Esophagus muscularis mucosa (tissue), 4 donors: ENCODE data around the gene FERMT2. TPM values are rescaled to one million over a fixed set of nuclear protein-coding genes. Genes with fewer than 3 reads are reported as not detected.

Experiments used
- DNase-seq: peaks from one replicate; pipeline ENCODE4 v3.0.0-alpha.2; 2017; ENCODE audit errors: extremely low spot score
- H3K27ac ChIP-seq, 4 donors: fragments of 200-600 bp; sonication (generic); replicated peaks in 1 of 4; 1 replicate in 3 of 4; 2 replicates in 1 of 4; pipeline ENCODE4 v1.5.1; 2016 to 2019; ENCODE audit warnings: mild to moderate bottlenecking in 1 of 4
- H3K27me3 ChIP-seq, 4 donors: fragments of 200-600 bp; sonication (generic); one replicate each; pipeline versions ENCODE4 v1.5.1 to v1.6.0; 2016 to 2019
- H3K36me3 ChIP-seq, 4 donors: fragments of 200-600 bp; sonication (generic); one replicate each; pipeline ENCODE4 v1.5.1; 2016 to 2019
- H3K4me1 ChIP-seq, 4 donors: fragments of 200-600 bp; sonication (generic); one replicate each; pipeline ENCODE4 v1.5.1; 2016 to 2019
- H3K4me3 ChIP-seq, 4 donors: fragments of 200-600 bp; sonication (generic); 1 replicate in 2 of 4; 2 replicates in 2 of 4; pipeline ENCODE4 v1.5.1; 2016 to 2019; ENCODE audit warnings: mild to moderate bottlenecking in 4 of 4, moderate library complexity in 1 of 4
- H3K9me3 ChIP-seq, 4 donors: fragments of 200-600 bp; sonication (generic); 1 replicate in 3 of 4; 2 replicates in 1 of 4; pipeline ENCODE4 v1.5.1; 2016 to 2019
- EP300 ChIP-seq: sonication (generic); formaldehyde crosslinking; IDR thresholded peaks from one replicate; pipeline ENCODE4 v1.6.1; 2017; ENCODE audit warnings: antibody characterized with exemption
- POLR2A ChIP-seq: fragments of 450-650 bp; IDR thresholded peaks from one replicate; pipeline ENCODE4 v1.6.1; 2017; ENCODE audit warnings: antibody characterized with exemption, moderate library complexity, mild to moderate bottlenecking, low read depth
- POLR2AphosphoS5 ChIP-seq, 2 donors: sonication (generic); formaldehyde crosslinking; IDR thresholded peaks; one replicate each; pipeline ENCODE4 v1.6.1; 2017; ENCODE audit warnings: antibody characterized with exemption in 2 of 2
- WGBS: methylation state at CpG from one replicate; pipeline ENCODE4 v1.1.5; 2018; 5-methylcytosine and 5-hydroxymethylcytosine counted together
- intact Hi-C: fragments of 100-400 bp; cut with DNase I; formaldehyde crosslinking; loops from one replicate; pipeline ENCODE4 v1.15.1; 2023
- total RNA-seq, 4 donors: library from RNA; depleted of rRNA; stranded (reverse); fragments of >200 nt; gene quantifications; one replicate each; pipeline versions ENCODE4 v1.1.0 to v1.2.1, GENCODE V29; 2016
- TF ChIP-seq, protein P1 (sequence below), 3 experiments: fragments of 200-600 bp in 2 of 3; fragments of 450-650 bp in 1 of 3; sonication (generic) in 2 of 3; IDR thresholded peaks; one replicate each; pipeline ENCODE4 v1.5.1; 2017 to 2019; ENCODE audit warnings: antibody characterized with exemption in 3 of 3, mild to moderate bottlenecking in 2 of 3, moderate library complexity in 1 of 3

Gene FERMT2
- total RNA-seq, 4 donors from 2014 or later: 293 to 397 (median 370) TPM

DNA sequence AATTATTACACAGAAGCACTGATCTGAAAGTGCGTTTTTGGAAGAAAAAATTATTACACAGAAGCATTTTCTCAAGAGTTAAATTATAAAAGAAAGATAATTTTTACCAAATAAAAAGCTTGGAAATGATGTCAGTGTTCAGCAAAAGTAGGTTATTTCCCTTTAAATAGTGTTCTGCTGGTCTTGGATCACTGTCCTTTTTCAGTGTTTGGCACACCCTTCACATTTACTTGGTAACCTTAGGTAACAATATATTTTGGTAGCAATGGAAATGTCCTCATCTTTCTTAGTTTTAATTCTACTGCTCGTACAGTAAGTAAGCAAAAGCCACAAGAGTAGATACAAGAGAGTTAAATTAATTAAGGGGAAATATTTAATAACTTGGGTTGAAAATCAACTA, 40.3 kb downstream of the FERMT2 start:
- peaks cover 39 to 94% (median 88%) of the 10 kb centered on the region in 4 donors for H3K4me1 ChIP-seq
- no peak overlapping the region for H3K4me3 ChIP-seq
- no peak for DNase-seq
- H3K36me3 ChIP-seq: peaks cover 0 to 20% (median 12%) of the 10 kb centered on the region in 4 donors
- TF ChIP-seq POLR2A (no peak), EP300 (no peak), POLR2AphosphoS5 (IDR thresholded peaks at IDR 0.05) (no peak)
- TF ChIP-seq, protein P1, sequence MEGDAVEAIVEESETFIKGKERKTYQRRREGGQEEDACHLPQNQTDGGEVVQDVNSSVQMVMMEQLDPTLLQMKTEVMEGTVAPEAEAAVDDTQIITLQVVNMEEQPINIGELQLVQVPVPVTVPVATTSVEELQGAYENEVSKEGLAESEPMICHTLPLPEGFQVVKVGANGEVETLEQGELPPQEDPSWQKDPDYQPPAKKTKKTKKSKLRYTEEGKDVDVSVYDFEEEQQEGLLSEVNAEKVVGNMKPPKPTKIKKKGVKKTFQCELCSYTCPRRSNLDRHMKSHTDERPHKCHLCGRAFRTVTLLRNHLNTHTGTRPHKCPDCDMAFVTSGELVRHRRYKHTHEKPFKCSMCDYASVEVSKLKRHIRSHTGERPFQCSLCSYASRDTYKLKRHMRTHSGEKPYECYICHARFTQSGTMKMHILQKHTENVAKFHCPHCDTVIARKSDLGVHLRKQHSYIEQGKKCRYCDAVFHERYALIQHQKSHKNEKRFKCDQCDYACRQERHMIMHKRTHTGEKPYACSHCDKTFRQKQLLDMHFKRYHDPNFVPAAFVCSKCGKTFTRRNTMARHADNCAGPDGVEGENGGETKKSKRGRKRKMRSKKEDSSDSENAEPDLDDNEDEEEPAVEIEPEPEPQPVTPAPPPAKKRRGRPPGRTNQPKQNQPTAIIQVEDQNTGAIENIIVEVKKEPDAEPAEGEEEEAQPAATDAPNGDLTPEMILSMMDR (IDR thresholded peaks at IDR 0.05): no peak
- 29% methylated on average over 2 of the region's 2 CpGs for WGBS
- H3K27ac ChIP-seq: peak overlapping the region; percentile 45 to 58 (median 49)
- no peaks in the 10 kb centered on the region for H3K27me3 ChIP-seq
- no peaks in the 10 kb centered on the region for H3K9me3 ChIP-seq
- intact Hi-C loops: no loop called here

DNA sequence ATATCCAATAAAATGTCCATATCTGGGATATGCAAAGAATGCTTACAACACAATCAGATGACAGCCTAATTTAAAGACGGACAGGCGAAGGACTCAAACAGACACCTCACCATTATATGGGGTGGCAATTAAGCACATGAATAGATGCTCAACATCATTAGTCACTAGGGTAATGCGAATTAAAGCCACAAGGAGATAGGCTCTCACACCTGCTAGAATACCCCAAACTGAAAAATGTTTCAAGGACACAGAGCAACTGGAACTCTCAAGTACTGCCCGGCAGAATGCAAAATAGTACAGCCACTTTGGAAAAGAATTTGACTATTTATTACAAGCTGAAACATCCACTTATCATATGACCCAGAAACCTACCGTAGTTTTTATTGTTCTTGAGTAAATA, 42.9 kb downstream of the FERMT2 start:
- no peak for DNase-seq
- 86% methylated on average over 5 of the region's 5 CpGs for WGBS
- intact Hi-C loops: no loop called here
- no peaks in the 10 kb centered on the region for H3K9me3 ChIP-seq
- H3K27ac ChIP-seq: peak overlapping the region in 2 of 4 donors; percentile 67 to 71
- H3K36me3 ChIP-seq: peaks cover 0 to 13% (median 9%) of the 10 kb centered on the region in 4 donors
- no peak overlapping the region for H3K4me3 ChIP-seq
- H3K4me1 ChIP-seq: peaks cover 42 to 97% (median 89%) of the 10 kb centered on the region in 4 donors
- TF ChIP-seq POLR2A (no peak), POLR2AphosphoS5 (IDR thresholded peaks at IDR 0.05) (no peak), EP300 (no peak)
- TF ChIP-seq, protein P1 (IDR thresholded peaks at IDR 0.05): no peak
- H3K27me3 ChIP-seq: no peaks in the 10 kb centered on the region

DNA sequence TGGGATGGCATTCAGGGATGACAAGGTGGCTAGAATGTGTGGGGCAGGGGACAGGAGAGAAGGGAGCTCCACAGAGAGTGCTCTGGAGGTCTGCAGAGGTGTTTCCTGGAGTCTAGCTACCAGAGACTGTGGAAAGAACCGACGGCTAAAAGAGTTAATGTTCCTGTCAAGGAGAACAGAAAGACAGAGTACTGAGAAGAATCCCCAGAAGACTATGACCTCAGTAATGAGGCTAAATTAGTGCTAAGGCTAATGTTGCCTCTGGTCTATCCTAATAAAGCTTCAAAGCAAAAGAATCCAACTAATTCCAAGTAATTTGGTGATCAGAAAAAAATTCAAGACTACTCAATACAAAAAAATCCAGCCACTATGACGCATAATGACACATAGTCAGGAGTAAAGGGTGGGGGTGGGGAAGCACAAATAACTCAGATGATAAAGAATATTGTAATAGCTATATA, 44.7 kb downstream of the FERMT2 start:
- intact Hi-C loops: no loop called here
- TF ChIP-seq EP300: no peak
- TF ChIP-seq POLR2AphosphoS5 (IDR thresholded peaks at IDR 0.05): no peak
- no peak for TF ChIP-seq POLR2A
- TF ChIP-seq, protein P1 (IDR thresholded peaks at IDR 0.05): no peak
- no peaks in the 10 kb centered on the region for H3K27me3 ChIP-seq
- no peak for DNase-seq
- peak overlapping the region in 1 of 4 donors; percentile 4 for H3K4me3 ChIP-seq
- H3K27ac ChIP-seq: peak overlapping the region; percentile 67 to 71 (median 68)
- WGBS: 26% methylated on average over 3 of the region's 3 CpGs
- H3K9me3 ChIP-seq: no peaks in the 10 kb centered on the region
- H3K4me1 ChIP-seq: peaks cover 42 to 95% (median 88%) of the 10 kb centered on the region in 4 donors
- H3K36me3 ChIP-seq: peaks cover 0 to 21% (median 18%) of the 10 kb centered on the region in 4 donors

DNA sequence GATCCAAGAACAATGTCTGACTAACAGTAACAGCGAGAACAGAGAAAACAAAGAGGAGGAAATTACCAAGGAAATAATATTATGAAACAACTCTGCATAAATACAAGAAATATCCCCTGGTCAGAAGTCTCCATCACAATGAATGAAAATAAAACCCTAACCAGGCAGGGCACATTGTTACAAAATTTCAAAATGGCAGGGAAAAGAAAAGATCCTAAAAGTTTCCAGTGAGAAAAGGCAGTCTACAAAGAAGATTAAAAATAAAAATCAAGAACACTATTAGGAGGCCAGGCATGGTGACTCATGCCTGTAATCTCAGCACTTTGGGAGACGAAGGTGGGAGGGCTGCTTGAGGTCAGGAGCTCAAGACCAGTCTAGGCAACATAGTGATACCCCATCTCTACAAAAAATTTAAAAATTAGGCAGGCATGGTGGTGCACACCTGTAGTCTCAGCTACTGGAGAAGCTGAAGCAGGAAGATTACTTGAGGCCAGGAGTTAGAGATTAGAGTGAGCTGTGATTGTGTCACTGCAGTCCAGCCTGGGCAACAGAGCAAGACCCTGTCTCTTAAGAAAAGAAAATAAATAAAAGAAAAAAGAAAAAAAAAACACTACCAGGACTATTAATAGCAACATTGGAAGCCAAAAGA, 47.8 kb downstream of the FERMT2 start:
- peaks cover 27 to 93% (median 78%) of the 10 kb centered on the region in 4 donors for H3K4me1 ChIP-seq
- intact Hi-C loops: no loop called here
- TF ChIP-seq, protein P1 (IDR thresholded peaks at IDR 0.05): no peak
- TF ChIP-seq POLR2A (no peak), EP300 (no peak), POLR2AphosphoS5 (IDR thresholded peaks at IDR 0.05) (no peak)
- H3K9me3 ChIP-seq: no peaks in the 10 kb centered on the region
- no peak for DNase-seq
- H3K27ac ChIP-seq: peak overlapping the region; percentile 19 to 60 (median 36)
- 55% methylated on average over 2 of the region's 2 CpGs for WGBS
- no peak overlapping the region for H3K4me3 ChIP-seq
- peaks cover 0 to 11% (median 8%) of the 10 kb centered on the region in 4 donors for H3K36me3 ChIP-seq
- H3K27me3 ChIP-seq: no peaks in the 10 kb centered on the region
